HG02970 (cell line): Measurements from ENCODE around the gene TFDP2.
"Not testable (repeated sequence)": the region's sequence is repeated elsewhere in the genome, so short reads cannot be mapped to it uniquely, and the experiment has no call there.

Experiments used
- ATAC-seq: cut with Tn5 transposase; IDR thresholded peaks from one replicate; pipeline ENCODE4 v1.9.1; 2021; ENCODE audit warnings: mild to moderate bottlenecking, moderate library complexity, moderate number of reproducible peaks; ENCODE audit not compliant: unreplicated experiment, low FRiP score

Gene TFDP2

DNA sequence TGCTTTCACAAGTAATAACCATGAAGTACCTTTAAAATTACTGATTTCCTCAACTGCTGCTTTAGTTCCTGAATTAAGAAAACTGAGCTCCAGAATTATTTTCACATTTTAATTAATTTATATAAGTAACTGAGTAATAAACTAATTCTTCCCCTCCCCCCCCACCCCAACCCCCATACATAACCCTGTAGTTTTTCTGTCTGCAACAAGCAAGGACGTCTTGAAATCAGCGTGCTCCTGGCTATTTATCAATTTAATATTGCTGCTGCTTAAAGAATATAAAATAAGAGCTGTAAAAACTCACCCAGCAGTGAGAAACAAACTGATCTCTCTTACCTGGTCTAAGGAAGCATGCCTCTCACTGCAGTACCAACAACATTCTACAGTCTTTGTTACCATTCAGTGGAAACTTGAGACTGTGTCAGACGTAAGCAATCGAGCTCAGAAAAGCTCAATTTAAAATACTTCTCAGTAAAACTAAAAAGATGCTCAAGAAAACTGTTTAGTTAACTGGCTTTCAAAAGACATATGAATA lies 121.0 kb downstream of the TFDP2 start:
- ATAC-seq: no peak

DNA sequence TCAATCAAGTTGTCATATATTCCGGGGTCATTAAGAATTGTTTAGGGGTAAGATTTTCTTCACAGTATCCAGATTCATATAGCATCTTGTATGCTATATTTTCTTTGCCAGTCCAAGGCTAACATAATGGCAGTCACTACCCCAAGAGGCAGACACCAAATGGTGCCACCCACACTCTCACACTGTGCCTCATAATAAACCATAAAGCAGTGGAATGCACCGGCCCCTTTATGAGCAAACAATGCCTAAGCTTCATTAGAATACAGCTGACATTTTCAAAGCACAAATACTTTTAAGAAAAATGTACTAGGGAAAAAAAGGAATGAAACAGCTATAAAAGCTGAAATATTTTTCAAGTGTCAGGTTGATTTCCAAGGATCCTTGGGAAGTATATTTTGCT lies 121.6 kb downstream of the TFDP2 start:
- no peak for ATAC-seq

DNA sequence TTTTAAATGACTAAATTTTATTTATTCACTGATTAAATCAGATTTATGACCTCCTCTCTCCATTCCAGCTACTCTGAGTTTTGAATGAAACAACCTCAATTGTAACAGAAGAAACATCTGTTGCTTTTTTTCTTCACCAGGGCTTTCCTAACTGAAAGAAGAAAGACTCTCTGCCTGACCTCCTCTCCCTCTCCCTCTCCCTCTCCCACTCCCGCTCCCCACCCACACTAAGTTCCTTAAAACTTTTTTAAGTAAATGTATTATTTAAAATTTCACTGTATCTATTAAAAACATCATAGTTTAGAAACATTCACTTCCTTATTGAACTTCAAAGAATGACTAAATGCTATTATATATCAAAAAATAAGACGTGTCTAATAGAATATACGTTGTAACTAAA lies 122.0 kb downstream of the TFDP2 start:
- ATAC-seq: no peak

DNA sequence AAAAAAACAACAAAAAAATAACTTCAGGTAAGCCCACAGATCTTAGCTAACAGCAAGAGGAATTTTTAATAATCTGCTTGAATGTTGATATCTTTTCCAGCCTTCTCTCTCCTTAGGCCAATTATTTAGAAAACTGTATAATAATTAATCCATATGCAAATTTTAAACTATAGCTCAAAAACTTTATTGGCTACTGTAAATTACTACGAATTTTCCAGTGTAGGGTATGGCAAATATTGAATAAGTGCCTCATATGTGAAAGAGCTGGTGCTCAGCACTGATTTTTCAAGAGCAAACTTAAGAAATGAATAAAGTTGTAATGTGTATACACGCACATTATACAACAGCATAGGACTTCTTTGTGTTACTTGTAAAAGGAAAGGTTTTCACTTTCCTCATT lies 123.0 kb downstream of the TFDP2 start:
- no peak for ATAC-seq

DNA sequence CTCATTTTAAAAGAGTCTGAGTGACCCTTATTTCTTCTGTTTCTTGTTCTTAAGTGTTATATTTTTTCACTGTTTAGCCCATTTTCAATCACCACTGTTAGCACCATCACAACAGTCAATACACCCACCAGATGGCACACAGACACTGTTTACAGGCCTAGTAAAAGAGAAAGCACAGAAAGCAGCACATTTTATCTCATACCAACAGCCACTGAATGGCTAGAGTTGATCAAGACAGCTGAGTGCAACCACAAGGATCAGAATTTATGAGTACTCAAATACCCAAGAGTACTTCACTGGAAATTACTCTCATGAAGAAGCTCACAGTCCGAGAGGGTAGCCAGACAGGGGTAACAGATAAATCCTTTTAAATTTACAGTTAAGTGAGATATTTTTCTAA lies 127.0 kb downstream of the TFDP2 start:
- ATAC-seq: peak; percentile 47

DNA sequence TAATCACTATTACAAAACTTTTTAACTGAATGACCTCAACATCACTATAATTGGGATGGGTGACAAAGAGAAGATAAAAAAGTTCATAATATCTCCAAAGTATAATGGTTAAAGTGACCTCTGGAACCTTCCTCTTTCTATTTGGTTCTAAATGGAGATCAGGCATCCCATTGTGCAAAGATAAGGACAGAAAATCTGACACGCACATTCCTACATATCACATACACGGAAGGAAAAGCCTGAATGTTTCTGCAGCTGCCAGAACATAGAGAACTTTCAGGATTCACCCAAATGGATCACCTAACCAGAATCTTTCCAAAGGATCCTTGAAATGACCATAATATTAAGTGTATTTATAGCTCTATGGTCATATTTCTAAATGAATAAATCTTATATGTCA lies 128.2 kb downstream of the TFDP2 start:
- no peak for ATAC-seq

DNA sequence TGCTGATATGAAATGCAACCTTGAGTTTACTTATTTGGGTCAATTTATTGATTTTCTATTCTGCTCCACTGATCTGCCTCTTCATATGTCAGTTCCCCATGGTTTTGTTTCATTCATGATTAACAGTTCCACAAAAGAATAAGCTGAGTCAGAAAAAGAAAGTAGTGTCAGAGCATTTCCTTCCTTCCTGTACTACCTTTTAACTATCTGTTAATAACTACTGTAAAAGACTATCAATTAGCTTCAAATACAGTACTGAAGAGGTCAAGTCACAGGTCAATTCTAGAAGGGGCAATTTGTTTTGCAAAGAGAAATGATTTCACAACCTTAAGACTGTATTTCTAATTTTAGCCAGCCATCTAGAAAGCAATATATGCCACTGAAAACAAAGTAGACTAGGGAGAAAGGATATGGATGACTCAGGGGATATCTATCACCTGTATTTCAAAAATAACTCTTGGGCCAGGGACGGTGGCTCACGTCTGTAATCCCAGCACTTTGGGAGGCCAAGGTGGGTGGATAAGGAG lies 129.5 kb downstream of the TFDP2 start:
- ATAC-seq: peak; percentile 65

DNA sequence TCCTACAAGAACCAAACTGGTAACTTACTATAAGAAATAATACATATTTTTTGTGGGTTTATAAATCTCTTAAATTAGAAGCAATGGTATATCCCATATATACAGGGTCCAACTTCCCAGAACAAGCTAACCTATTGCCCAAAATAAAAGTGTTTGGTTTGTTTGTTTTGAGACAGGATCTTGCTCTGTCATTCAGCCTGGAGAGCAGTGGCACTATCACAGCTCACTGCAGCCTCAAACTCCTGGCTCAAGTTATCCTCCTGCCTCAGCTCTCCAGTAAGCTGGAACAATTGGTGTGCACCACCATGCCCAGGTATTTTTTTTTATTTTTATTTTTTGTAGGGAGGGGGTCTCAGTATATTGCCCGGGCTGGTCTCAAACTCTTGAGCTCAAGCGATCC lies 135.4 kb downstream of the TFDP2 start:
- no peak for ATAC-seq

DNA sequence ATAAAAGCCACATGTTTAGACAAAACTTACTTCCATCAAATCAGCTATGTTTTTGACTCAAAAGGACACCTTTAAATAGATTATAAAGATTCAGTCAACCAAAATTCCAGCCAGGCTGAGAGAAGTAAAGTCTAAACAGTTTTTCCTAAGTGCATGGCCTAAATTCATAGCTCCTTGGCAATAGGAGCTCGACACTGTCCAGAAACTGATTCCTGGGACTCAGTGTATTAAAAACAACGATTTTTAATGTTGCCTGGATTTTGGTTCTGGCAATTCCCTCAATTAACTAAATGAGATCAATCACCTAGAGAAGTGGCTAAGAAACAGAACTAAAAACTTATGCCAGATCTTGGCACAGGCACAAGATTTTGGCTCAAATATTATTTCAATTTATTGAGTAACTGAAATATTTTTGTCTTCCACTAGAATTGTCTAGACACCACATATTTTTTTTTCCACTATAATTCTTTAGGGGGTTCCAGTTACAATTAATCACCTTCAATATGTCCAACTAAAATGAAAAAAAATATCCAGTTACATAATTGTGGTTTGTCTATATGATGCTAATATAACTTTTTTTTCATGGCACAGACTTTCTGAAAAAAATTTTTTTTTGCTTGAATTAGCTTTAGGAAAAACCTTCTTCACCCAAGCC lies 135.9 kb downstream of the TFDP2 start:
- ATAC-seq: no peak

DNA sequence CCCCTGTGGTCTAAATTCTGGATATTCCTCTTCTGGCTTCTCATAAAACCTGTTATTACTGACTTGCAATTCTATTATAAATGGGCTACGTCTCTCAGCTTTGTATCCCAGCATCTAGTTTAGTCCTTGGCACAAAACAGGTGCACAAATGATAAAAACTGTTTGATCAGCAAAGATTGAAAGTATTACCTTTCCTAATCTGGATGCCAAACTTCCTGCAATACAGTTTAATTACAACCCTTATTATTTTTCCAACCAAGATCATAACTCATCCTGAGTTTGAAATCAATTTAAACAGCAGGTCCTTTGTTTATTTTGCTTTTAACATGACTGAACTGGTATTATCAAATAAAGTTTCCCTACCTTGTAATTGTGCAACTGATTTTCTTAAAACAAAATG lies 140.3 kb downstream of the TFDP2 start:
- ATAC-seq: no peak

DNA sequence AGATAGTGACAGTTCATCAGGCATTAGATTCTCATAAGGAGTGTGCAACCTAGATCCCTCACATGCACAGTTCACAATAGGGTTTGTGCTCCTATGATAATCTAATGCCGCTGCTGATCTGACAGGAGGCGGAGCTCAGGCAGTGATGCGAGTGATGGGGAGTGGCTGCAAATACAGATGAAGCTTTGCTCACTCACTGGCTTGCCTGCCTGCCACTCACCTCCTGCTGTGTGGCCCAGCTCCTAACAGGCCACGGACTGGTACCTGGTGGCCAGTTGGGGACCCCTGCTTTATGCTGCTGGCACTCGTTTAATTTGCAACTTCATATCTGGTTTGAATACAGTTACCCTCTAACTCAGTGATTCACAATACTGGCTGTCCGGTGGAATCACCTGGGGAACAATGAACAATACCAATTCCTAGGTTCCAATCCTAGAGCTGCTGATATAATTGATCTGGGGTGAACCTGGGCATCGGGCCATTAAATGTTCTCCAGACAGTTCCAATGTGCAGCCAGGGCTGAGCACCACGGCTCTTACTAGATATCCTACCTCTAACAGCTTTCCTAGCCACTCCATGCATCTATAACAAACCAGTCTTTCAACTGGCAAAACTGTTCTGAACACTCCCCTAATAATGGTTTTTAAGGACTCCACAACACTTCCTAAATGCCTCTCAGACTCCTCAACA lies 141.5 kb downstream of the TFDP2 start:
- ATAC-seq: no peak

DNA sequence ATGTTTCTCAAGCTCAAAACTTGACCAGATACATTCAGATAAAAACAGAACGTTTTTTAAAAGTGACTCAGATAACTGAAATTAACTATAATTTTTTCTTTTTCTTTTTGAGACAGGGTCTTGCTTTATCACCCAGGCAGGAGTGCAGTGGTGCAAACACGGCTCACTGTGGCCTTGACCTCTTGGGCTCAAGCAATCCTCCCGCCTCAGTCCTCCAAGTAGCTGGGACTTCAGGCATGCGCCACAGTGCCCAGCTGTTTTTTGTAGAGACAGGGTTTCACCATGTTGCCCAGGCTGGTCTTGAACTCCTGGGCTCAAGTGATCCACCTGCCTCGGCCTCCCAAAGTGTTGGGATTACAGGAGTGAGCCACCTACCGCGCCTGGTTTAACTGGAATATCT lies 144.4 kb downstream of the TFDP2 start:
- ATAC-seq: not testable (repeated sequence)

DNA sequence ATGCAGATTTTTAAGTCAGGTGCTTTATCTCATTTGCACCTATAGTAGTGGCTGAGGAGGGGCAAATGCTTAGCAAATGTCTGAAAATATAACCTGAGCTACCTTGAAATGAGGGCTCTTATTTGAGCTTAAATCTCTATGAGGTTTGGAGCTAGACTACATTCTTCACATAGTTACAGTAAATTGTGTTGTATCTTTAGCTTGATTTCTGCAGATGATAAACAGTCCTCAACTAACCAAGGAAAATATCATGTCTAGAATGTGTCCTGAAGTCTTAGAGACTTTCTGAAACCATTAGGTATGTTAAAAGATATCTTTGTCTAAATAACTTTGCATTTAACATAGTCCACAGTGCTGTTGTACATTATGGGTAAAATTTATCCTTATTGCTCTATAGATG lies 145.3 kb downstream of the TFDP2 start:
- no peak for ATAC-seq

DNA sequence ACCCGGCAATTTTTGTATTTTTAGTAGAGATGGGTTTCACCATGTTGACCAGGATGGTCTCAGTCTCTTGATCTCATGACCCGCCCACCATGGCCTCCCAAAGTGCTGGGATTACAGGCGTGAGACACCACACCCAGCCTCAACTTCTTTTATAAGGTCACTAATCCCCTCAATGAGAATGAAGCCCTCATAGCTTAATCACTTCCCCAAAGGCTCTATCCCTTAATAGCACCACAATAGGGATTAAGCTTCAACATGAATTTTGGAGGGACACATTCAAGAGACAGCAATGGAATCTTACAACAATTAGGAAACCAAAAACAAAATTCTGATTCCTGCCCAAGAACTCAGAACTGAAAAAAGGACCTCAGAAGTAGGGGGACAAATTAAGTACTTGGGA lies 146.1 kb downstream of the TFDP2 start:
- no peak for ATAC-seq

DNA sequence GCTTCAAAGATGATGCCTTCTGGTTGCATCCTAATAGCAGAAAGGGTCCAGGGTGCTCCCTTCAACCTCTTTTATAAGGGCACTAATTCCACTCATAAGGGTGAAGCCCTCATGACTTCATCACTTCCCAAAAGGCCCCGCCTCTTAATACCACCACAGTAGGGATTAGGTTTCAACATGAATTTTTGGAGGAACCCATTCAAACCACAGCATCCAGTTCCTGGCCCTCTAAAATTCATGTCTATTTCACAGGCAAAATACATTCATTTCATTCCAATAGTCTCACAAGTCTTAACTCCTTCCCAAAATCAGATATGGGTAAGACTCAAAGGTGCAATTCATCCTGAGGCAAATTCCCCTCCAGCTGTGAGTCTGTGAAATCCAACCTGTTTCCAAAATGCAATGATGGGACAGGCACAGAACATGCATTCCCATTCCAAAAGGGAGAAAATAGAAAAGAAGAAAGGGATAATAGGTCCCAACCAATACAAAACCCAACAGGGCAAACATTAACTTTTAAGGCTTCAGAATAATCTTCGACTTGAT lies 148.9 kb downstream of the TFDP2 start:
- ATAC-seq: no peak

DNA sequence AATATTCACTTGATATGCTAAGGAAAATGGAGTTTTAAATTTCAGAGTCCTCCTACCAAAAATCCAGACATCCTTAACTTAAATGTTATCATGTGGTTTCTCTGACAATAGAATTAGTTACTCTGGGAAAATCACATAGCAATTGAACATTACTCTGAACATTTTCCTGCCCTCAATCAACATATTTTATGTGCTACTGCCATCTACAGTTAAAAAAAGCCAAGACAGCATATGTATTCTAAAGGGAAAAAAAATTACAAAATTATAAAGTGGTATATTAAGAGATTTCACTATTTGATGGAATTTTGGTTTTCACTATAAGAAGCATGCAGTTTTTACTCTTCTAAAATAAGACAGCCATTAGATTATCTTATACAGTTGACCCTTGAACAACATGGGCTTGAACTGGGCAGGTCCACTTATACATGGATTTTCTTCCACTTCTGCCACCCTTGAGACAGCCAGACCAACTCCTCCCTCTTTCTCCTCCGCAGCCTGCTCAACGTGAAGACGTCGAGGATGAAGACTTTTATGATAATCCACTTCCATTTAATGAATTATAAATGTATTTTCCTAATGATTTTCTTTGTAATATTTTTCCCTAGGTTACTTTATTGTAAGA lies 150.6 kb downstream of the TFDP2 start:
- ATAC-seq: no peak

DNA sequence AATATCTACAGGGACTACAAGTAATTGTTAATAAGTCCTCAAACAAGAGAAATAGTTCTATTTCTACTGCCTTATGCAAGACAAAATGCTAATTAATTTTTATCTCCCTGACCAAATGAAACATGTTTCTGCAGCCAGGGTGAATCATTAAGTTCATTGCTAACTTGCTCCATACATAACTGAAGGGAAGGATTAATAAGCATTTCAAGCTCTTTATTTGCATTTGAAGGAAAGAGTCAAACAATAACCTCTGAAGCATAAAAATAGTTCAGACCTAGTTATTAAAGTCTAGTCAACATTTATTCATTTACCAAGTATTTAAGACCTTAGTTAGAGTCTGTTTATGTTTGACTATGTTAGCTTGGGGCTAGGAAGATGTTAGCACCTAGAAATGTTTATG lies 152.9 kb downstream of the TFDP2 start:
- ATAC-seq: no peak

DNA sequence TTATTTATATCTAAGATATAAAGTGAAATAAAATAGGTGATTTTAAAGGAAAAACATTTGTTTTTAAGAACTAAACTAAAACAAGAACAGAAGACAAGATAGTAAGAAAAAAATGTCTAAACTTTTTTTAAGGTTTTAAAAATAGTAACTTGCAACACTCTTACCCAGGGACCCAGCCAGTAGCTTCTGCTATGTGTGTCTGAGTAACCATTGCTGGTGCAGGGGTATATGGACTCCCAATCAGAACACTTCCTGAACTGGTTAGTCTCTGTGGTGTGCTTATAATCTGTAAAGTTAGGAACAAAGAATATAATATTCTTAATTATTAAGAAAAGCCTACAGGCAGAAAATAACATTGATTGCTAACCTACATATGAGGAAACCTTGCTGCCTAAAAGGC lies 154.5 kb downstream of the TFDP2 start:
- no peak for ATAC-seq

DNA sequence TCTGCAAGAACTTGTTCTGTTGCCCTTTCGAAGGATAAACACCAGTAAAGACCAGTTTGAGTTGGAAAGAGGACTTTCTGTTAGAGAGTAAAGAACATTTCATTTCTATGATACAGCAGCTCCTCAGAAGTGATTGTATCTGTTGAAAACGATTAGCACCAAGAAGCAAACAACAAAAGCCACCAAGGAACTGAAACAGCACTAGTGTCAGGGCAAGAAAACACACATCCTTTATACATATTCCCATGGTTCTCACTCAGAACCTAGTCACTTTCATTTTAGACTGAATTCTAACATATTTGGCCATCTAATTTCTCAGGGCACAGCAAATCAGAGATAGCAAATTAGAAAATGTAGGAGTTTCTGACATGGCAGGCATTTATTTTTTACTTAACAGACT lies 156.8 kb downstream of the TFDP2 start:
- no peak for ATAC-seq

DNA sequence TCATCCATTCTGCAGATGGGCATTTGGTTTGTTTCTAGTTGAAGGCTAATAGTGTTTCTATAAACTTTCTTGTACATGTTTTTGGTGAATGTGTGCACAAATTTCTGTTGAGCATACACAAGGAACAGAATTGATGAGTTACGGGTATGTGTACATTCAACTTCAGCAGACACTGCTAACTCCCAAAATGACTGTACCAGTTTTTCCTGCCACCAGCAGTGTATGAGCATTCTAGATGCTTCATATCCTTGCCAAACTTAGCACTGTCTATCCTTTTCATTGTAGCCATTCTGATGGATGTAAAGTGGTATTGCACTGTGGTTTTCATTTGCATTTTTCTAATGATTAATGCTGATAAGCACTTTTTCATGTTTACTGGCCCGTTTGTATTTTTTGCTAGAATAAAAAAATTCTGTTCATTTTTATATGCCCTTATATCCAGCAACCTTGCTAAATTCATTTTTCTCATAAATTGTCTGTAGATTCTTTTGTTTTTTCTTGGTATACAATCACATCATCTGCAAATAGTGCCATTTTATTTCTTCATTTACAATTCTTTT lies 162.7 kb downstream of the TFDP2 start:
- no peak for ATAC-seq

DNA sequence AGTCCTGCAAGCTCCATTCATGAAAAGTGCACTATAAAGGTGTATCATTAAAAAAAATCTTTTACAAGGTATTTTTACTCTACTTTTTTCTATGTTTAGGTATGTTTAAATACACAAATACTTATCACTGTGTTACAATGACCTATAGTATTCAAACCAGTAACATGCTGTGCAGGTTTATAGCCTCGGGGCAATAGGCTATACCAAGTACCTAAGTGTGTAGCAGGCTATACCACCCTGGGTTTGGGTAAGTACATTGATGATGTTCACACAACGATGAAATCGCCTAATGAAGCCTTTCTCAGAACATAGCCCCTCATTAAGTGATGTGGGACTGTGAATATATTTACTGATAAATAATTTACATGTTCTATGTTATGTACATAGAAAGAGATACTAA lies 168.3 kb downstream of the TFDP2 start:
- no peak for ATAC-seq
